HEK293T (cell line): ENCODE data around the gene AMER1.

Experiments
- CTCF ChIA-PET: fragments of 350-600 bp; formaldehyde crosslinking; extraction: SDS; loops from one replicate; lab custom pipeline; 2021; ENCODE audit warnings: antibody characterized with exemption, inconsistent platforms; lab: Yijun Ruan, JAX
- POLR2A ChIA-PET: fragments of 350-600 bp; formaldehyde crosslinking; extraction: SDS; loops from one replicate; lab custom pipeline; 2020; ENCODE audit warnings: antibody characterized with exemption, inconsistent platforms; lab: Yijun Ruan, JAX
- DNase-seq: peaks from one replicate; pipeline ENCODE4 v3.0.0; 2012; ENCODE audit warnings: mixed read lengths; ENCODE audit errors: extremely low spot score
- ARNT ChIP-seq: fragments of 450-650 bp; IDR thresholded peaks from 2 replicates; pipeline ENCODE4 v1.6.1; 2017; ENCODE audit warnings: mild to moderate bottlenecking
- ELF4 ChIP-seq: fragments of 450-650 bp; IDR thresholded peaks from 2 replicates; pipeline ENCODE4 v1.6.1; 2017; ENCODE audit warnings: antibody characterized with exemption
- FOXK2 ChIP-seq: fragments of 450-650 bp; IDR thresholded peaks from 2 replicates; pipeline ENCODE4 v1.6.1; 2016; ENCODE audit warnings: mild to moderate bottlenecking
- FOXM1 ChIP-seq: fragments of 450-650 bp; IDR thresholded peaks from 2 replicates; pipeline ENCODE4 v1.6.1; 2017; ENCODE audit warnings: mild to moderate bottlenecking, borderline replicate concordance
- HDGF ChIP-seq: fragments of 450-650 bp; IDR thresholded peaks from 2 replicates; pipeline ENCODE4 v1.6.1; 2017; ENCODE audit warnings: antibody characterized with exemption, borderline replicate concordance
- SUZ12 ChIP-seq: fragments of 450-650 bp; IDR thresholded peaks from 2 replicates; pipeline ENCODE4 v1.6.1; 2016; ENCODE audit warnings: mild to moderate bottlenecking
- TARDBP ChIP-seq: fragments of 450-650 bp; IDR thresholded peaks from 2 replicates; pipeline ENCODE4 v1.6.1; 2016
- ZNF384 ChIP-seq: fragments of 450-650 bp; IDR thresholded peaks from 2 replicates; pipeline ENCODE4 v1.6.1; 2016

The AMER1 gene

GRCh38 chrX:64150775-64151174 is 54.7 kb downstream of the AMER1 start:
- no peak for TF ChIP-seq ELF4
- TF ChIP-seq TARDBP, result no peak
- no peak for TF ChIP-seq ZNF384
- no peak for TF ChIP-seq FOXM1
- no peak for TF ChIP-seq ARNT
- no peak for TF ChIP-seq HDGF
- no peak for TF ChIP-seq FOXK2
- TF ChIP-seq SUZ12, result no peak
- ChIA-PET POLR2A (no interaction called here), CTCF (no interaction called here)
- DNase-seq, result no peak
